HepG2 (cell line): ENCODE data around the gene CREG1. TPM values are rescaled to one million over a fixed set of nuclear protein-coding genes. Genes with fewer than 3 reads are reported as not detected.

Experiments used
- ARID3A ChIP-seq: IDR thresholded peaks from 2 replicates; pipeline ENCODE4 v1.6.1; 2012; ENCODE audit warnings: low read depth, low read length, improper control_type of control experiment
- ARID5B ChIP-seq: IDR thresholded peaks from 2 replicates; pipeline ENCODE4 v1.4.0; 2020; ENCODE audit warnings: mild to moderate bottlenecking, missing genetic modification reagents
- ASH2L ChIP-seq: fragments of 300-600, 200-600 bp; sonication (generic); IDR thresholded peaks from 2 replicates; pipeline ENCODE4 v1.7.0; 2017; ENCODE audit warnings: low read depth, mild to moderate bottlenecking, moderate library complexity, mixed read lengths, low read length; ENCODE audit not compliant: insufficient read length
- FOSL2 ChIP-seq: sonication (generic); formaldehyde crosslinking; IDR thresholded peaks from 2 replicates; pipeline ENCODE4 v1.4.0; 2020; ENCODE audit warnings: missing genetic modification reagents
- HHEX ChIP-seq: IDR thresholded peaks from 2 replicates; pipeline ENCODE4 v1.6.1; 2016; ENCODE audit warnings: control low read depth
- HMG20A ChIP-seq: IDR thresholded peaks from 2 replicates; pipeline ENCODE4 v1.6.1; 2016; ENCODE audit warnings: borderline replicate concordance
- HOXD1 ChIP-seq: sonication (generic); formaldehyde crosslinking; IDR thresholded peaks from 2 replicates; pipeline ENCODE4 v1.5.0; 2020; ENCODE audit warnings: missing genetic modification reagents
- IKZF5 ChIP-seq: IDR thresholded peaks from 2 replicates; pipeline ENCODE4 v1.6.1; 2018; ENCODE audit warnings: missing genetic modification reagents, mild to moderate bottlenecking, missing compliant biosample characterization
- NCOA5 ChIP-seq: sonication (generic); formaldehyde crosslinking; IDR thresholded peaks from 2 replicates; pipeline ENCODE4 v1.4.0; 2020; ENCODE audit warnings: missing genetic modification reagents
- RCOR2 ChIP-seq: IDR thresholded peaks from 2 replicates; pipeline ENCODE4 v1.6.1; 2016; ENCODE audit warnings: missing biosample characterization, missing genetic modification reagents
- SKI ChIP-seq: fragments of 450-650 bp; IDR thresholded peaks from one replicate; pipeline ENCODE4 v1.6.1; 2018; ENCODE audit warnings: mild to moderate bottlenecking; ENCODE audit not compliant: partially characterized antibody
- SOX6 ChIP-seq, 2 experiments: fragments of 450-650 bp in 1 of 2; sonication (generic) in 1 of 2; formaldehyde crosslinking in 1 of 2; IDR thresholded peaks; 2 replicates each; pipeline versions ENCODE4 v1.4.0 to v1.6.1; 2017 to 2020; ENCODE audit warnings: antibody characterized with exemption in 1 of 2, mild to moderate bottlenecking in 1 of 2, missing genetic modification reagents in 1 of 2
- ZBTB40 ChIP-seq, 2 experiments: fragments of 450-650 bp in 1 of 2; sonication (generic) in 1 of 2; formaldehyde crosslinking in 1 of 2; IDR thresholded peaks; 2 replicates each; pipeline versions ENCODE4 v1.6.1 to v1.8.0; 2016 to 2022; ENCODE audit warnings: antibody characterized with exemption in 1 of 2, mild to moderate bottlenecking in 1 of 2, missing genetic modification reagents in 1 of 2
- ZNF549 ChIP-seq: sonication (generic); formaldehyde crosslinking; IDR thresholded peaks from 2 replicates; pipeline ENCODE4 v1.5.0; 2020; ENCODE audit warnings: missing genetic modification reagents
- polyA plus RNA-seq, 8 experiments: library from polyadenylated mRNA; depleted of rRNA in 3 of 8; stranded (reverse) in 7 of 8; unstranded in 1 of 8; fragments of >200 nt; fragmentation: Illumina TruSeq in 4 of 8; extraction: Trizol in 4 of 8; gene quantifications; 2 replicates each; pipeline versions ENCODE4 v1.2.1 to v1.2.3, GENCODE V29; 2011 to 2016; ENCODE audit warnings: low read depth in 4 of 8, missing spikeins in 1 of 8, mixed read lengths in 1 of 8; ENCODE audit not compliant: insufficient read depth in 1 of 8
- total RNA-seq, 5 experiments: library from RNA; depleted of rRNA; stranded (reverse); fragments of >200 nt; fragmentation: Illumina TruSeq; extraction: Trizol; gene quantifications; 2 replicates each; pipeline ENCODE4 v1.2.3, GENCODE V29; 2016; ENCODE audit warnings: low read depth in 1 of 5

The CREG1 gene
- total and polyA plus RNA-seq, 2 of the 13 experiments (the other 11 are each of a cell fraction or from before 2014, with no cell fraction given), result 31.3 to 33.5 TPM

GRCh38 chr1:167532375-167532774 is 21.2 kb downstream of the CREG1 start (continued):
- peak; percentile 76 for TF ChIP-seq ARID5B
- TF ChIP-seq ASH2L, result peak; percentile 49
- no peak for TF ChIP-seq SOX6 (IDR thresholded peaks at IDR 0.05)
- TF ChIP-seq SOX6 (CRISPR knock-in tag; IDR thresholded peaks at IDR 0.05), result peak; percentile 92
- no peak for TF ChIP-seq ZBTB40 (IDR thresholded peaks at IDR 0.05)
- TF ChIP-seq ZBTB40 (CRISPR knock-in tag; IDR thresholded peaks at IDR 0.05), result no peak
- no peak for TF ChIP-seq SKI
- peak; percentile 81 for TF ChIP-seq ARID3A
- no peak for TF ChIP-seq HOXD1
- TF ChIP-seq HMG20A, result peak; percentile 42; the same call in 1 of the 2 replicates
- no peak for TF ChIP-seq ZNF549 (CRISPR knock-in tag)
- 0 out of 2 replicates have a peak, but pooled peaks have one; percentile 22 for TF ChIP-seq HHEX (CRISPR knock-in tag)
- no peak for TF ChIP-seq NCOA5
- TF ChIP-seq RCOR2, result 0 out of 2 replicates have a peak, but pooled peaks have one; percentile 51
- TF ChIP-seq FOSL2 (CRISPR knock-in tag), result peak; percentile 7; the same call in 1 of the 2 replicates
- peak; percentile 31; the same call in 1 of the 2 replicates for TF ChIP-seq IKZF5 (CRISPR knock-in tag)
